ENCODE measurements around the gene DEFB124.

DNA sequence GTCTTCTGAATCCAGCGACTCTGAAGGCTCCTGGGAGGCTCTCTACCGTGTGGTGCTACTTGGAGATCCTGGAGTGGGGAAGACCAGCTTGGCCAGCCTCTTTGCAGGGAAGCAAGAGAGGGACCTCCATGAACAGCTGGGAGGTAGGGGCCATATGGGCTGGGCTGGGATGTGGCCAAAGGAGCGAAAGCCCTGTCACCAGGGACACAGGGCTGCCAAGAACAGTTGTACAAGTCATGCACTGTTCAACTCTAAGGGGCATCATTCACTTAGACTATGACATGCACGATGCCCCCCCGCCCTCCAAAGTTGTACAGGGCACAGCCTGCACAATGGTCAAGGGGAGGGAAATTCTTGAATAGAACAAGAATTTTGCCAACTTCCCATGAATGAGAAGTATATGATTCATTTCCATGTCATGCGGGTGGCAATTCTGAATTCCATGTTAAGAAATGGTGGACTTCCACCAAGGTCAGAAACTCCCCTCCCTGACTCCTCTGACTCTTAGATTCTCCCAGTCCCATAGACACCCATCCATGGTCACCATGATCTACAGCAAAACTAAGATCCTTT lies 1.8 kb upstream of the DEFB124 start:
- TF ChIP-seq, protein P1, sequence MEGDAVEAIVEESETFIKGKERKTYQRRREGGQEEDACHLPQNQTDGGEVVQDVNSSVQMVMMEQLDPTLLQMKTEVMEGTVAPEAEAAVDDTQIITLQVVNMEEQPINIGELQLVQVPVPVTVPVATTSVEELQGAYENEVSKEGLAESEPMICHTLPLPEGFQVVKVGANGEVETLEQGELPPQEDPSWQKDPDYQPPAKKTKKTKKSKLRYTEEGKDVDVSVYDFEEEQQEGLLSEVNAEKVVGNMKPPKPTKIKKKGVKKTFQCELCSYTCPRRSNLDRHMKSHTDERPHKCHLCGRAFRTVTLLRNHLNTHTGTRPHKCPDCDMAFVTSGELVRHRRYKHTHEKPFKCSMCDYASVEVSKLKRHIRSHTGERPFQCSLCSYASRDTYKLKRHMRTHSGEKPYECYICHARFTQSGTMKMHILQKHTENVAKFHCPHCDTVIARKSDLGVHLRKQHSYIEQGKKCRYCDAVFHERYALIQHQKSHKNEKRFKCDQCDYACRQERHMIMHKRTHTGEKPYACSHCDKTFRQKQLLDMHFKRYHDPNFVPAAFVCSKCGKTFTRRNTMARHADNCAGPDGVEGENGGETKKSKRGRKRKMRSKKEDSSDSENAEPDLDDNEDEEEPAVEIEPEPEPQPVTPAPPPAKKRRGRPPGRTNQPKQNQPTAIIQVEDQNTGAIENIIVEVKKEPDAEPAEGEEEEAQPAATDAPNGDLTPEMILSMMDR (optimal IDR thresholded peaks at IDR 0.05 in 1 of 3, IDR thresholded peaks at IDR 0.05 in 1 of 3, conservative IDR thresholded peaks at IDR 0.05 in 1 of 3; ENCODE audit: extremely low read depth in 1 of 3, insufficient read depth in 2 of 3, low read length in 3 of 3): no peak
- no peak for TF ChIP-seq EZH2 (IDR thresholded peaks at IDR 0.05; ENCODE audit: low read length)
